Erythroblast (primary cell): ENCODE results near the gene ZCWPW1.

Experiments used
- GATA1 ChIP-seq: IDR thresholded peaks from 2 replicates; pipeline ENCODE4 v1.6.1; 2011; ENCODE audit warnings: low read depth, mild to moderate bottlenecking, control low read depth, low read length, moderate library complexity
- POLR2A ChIP-seq: IDR thresholded peaks from 2 replicates; pipeline ENCODE4 v1.6.1; 2011; ENCODE audit warnings: mild to moderate bottlenecking, low read length

GRCh38 chr7:100423315-100423714, 5.2 kb downstream of the ZCWPW1 start:
- TF ChIP-seq POLR2A (no peak), GATA1 (no peak)
